GM19025 (cell line): Measurements from ENCODE around the gene HGD.
"Not testable (repeated sequence)": the region's sequence is repeated elsewhere in the genome, so short reads cannot be mapped to it uniquely, and the experiment has no call there.

Experiments
- ATAC-seq: cut with Tn5 transposase; IDR thresholded peaks from one replicate; pipeline ENCODE4 v1.9.1; 2021; ENCODE audit warnings: mild to moderate bottlenecking, low read depth, moderate library complexity; ENCODE audit not compliant: unreplicated experiment

The HGD gene

GRCh38 chr3:120682095-120682681 is at the start of gene HGD:
TSS of gene HGD (minus strand) at chr3:120682239. CDS start at chr3:120682111, 128 bp downstream.
- ATAC-seq = no peak

GRCh38 chr3:120730576-120731542 is 48.8 kb upstream of the HGD start:
- ATAC-seq = no peak

GRCh38 chr3:120726791-120727190 is 44.8 kb upstream of the HGD start:
- ATAC-seq = no peak

GRCh38 chr3:120719167-120719834 is 37.3 kb upstream of the HGD start:
- ATAC-seq = not testable (repeated sequence)

- ATAC-seq = no peak
Observed at GRCh38 chr3:120713262-120713661, 31.2 kb upstream of the HGD start.

GRCh38 chr3:120710369-120710768 is 28.3 kb upstream of the HGD start:
- no peak for ATAC-seq

- ATAC-seq = no peak
Observed at GRCh38 chr3:120708408-120708807, 26.4 kb upstream of the HGD start.

- no peak for ATAC-seq
Observed at GRCh38 chr3:120706950-120707349, 24.9 kb upstream of the HGD start.

- ATAC-seq = no peak
Observed at GRCh38 chr3:120705884-120706582, 24.0 kb upstream of the HGD start.

- ATAC-seq = no peak
Observed at GRCh38 chr3:120699333-120699732, 17.3 kb upstream of the HGD start.

- no peak for ATAC-seq
Observed at GRCh38 chr3:120693439-120694171, 11.6 kb upstream of the HGD start.

- no peak for ATAC-seq
Observed at GRCh38 chr3:120689395-120689794, 7.4 kb upstream of the HGD start.

- ATAC-seq = peak; percentile 98
Observed at GRCh38 chr3:120688121-120688520, 6.1 kb upstream of the HGD start.

- no peak for ATAC-seq
Observed at GRCh38 chr3:120685411-120685810, 3.4 kb upstream of the HGD start.

GRCh38 chr3:120684896-120685295 is 2.9 kb upstream of the HGD start:
- ATAC-seq = no peak

GRCh38 chr3:120683671-120684301 is 1.7 kb upstream of the HGD start:
- ATAC-seq = no peak

GRCh38 chr3:120683213-120683612 is 1.2 kb upstream of the HGD start:
- ATAC-seq = no peak

GRCh38 chr3:120681506-120682038 is 467 bp downstream of the HGD start:
- no peak for ATAC-seq

- no peak for ATAC-seq
Observed at GRCh38 chr3:120681018-120681417, 1.0 kb downstream of the HGD start.
